RWPE1 (cell line): ENCODE results near the gene MARCHF9.

Source experiments
- CTCF ChIA-PET: fragments of 350-600 bp; sonication (Branson Sonifier 250); formaldehyde crosslinking; extraction: SDS; loops from one replicate; lab custom pipeline; 2021; lab: Yijun Ruan, JAX
- POLR2A ChIA-PET: fragments of 400-600 bp; formaldehyde crosslinking; extraction: SDS; loops from one replicate; lab custom pipeline; 2020; ENCODE audit warnings: antibody characterized with exemption; ENCODE audit not compliant: low non-redundant PET; lab: Yijun Ruan, JAX
- DNase-seq: peaks from one replicate; pipeline ENCODE4 v3.0.0; 2012; ENCODE audit warnings: low spot score
- H3K27ac ChIP-seq: fragments of 450-650 bp; 2 replicates; pipeline ENCODE4 v1.5.1; 2017
- CTCF ChIP-seq: fragments of 450-650 bp; conservative IDR thresholded peaks from 2 replicates; pipeline ENCODE4 v1.5.1; 2017; ENCODE audit warnings: low read depth, mild to moderate bottlenecking

MARCHF9 gene

GRCh38 chr12:57795354-57795753, 40.5 kb downstream of the MARCHF9 start:
- POLR2A ChIA-PET, result no interaction called here
- CTCF ChIA-PET, result interaction anchor here (0.7 kb wide), 1 partner anchor 12 kb away, joined by 5 read pairs; the partner anchor contains the start of gene TSFM
- DNase-seq, result peak; percentile 55
- H3K27ac ChIP-seq, result no peak overlapping the region
- TF ChIP-seq CTCF, result no peak

GRCh38 chr12:57796996-57797395, 42.1 kb downstream of the MARCHF9 start:
- CTCF ChIA-PET, result no interaction called here
- POLR2A ChIA-PET, result no interaction called here
- DNase-seq, result no peak
- no peak for TF ChIP-seq CTCF
- no peak overlapping the region for H3K27ac ChIP-seq

- DNase-seq, result no peak
- CTCF ChIA-PET, result interaction anchor here (0.9 kb wide), 1 partner anchor 107 kb away, joined by 5 read pairs; no protein-coding TSS in a partner anchor
- H3K27ac ChIP-seq, result no peak overlapping the region
- POLR2A ChIA-PET, result no interaction called here
- no peak for TF ChIP-seq CTCF
Observed at GRCh38 chr12:57797933-57798332, 43.0 kb downstream of the MARCHF9 start.

- no peak overlapping the region for H3K27ac ChIP-seq
- ChIA-PET POLR2A (no interaction called here), CTCF (no interaction called here)
- no peak for TF ChIP-seq CTCF
- DNase-seq, result no peak
Observed at GRCh38 chr12:57800965-57801364, 46.1 kb downstream of the MARCHF9 start.

- TF ChIP-seq CTCF, result no peak
- no peak overlapping the region for H3K27ac ChIP-seq
- ChIA-PET CTCF (interaction anchor here (0.6 to 1.6 kb wide), 13 partner anchors 10 to 1375 kb away, joined by 3 to 12 read pairs (median 3); partner anchors contain the start of gene AVIL), POLR2A (no interaction called here)
- DNase-seq, result no peak
Observed at GRCh38 chr12:57802607-57803006, 47.7 kb downstream of the MARCHF9 start.

- CTCF ChIA-PET, result interaction anchor here (0.6 to 1.6 kb wide), 17 partner anchors 9 to 1376 kb away, joined by 3 to 12 read pairs (median 4); partner anchors contain the start of gene AVIL
- peak overlapping the region; percentile 41 for H3K27ac ChIP-seq
- peak; percentile 70 for DNase-seq
- TF ChIP-seq CTCF, result peak; percentile 74
- POLR2A ChIA-PET, result no interaction called here
Observed at GRCh38 chr12:57803319-57803893, 48.5 kb downstream of the MARCHF9 start.
